ENCODE data around the gene RFT1.

Gene RFT1

GRCh38 chr3:53079791-53080555 lies 50.3 kb downstream of the RFT1 start:
- ATAC-seq = no peak
- no peak for TF ChIP-seq TCF4 (CRISPR knock-in tag; IDR thresholded peaks at IDR 0.05; ENCODE audit: borderline replicate concordance)
- no peak for TF ChIP-seq TSHZ2 (CRISPR knock-in tag; IDR thresholded peaks at IDR 0.05)
- no peak for TF ChIP-seq ZNF565 (CRISPR knock-in tag; conservative IDR thresholded peaks at IDR 0.05; ENCODE audit: low read depth)
- no peak for TF ChIP-seq ZFP30 (CRISPR knock-in tag; IDR thresholded peaks at IDR 0.05)

GRCh38 chr3:53079147-53079546 lies 51.1 kb downstream of the RFT1 start:
- TF ChIP-seq GLIS3 (CRISPR knock-in tag; IDR thresholded peaks at IDR 0.05) = no peak
- TF ChIP-seq SNAI2 (CRISPR knock-in tag; IDR thresholded peaks at IDR 0.05) = no peak
- no peak for TF ChIP-seq TOX (CRISPR knock-in tag; IDR thresholded peaks at IDR 0.05; ENCODE audit: borderline replicate concordance)
- TF ChIP-seq PATZ1 (CRISPR knock-in tag; IDR thresholded peaks at IDR 0.05; ENCODE audit: borderline replicate concordance) = no peak
- no peak for TF ChIP-seq ZC3H10 (CRISPR knock-in tag; IDR thresholded peaks at IDR 0.05)
- no peak for ATAC-seq

- ATAC-seq = no peak
- TF ChIP-seq PATZ1 (CRISPR knock-in tag; IDR thresholded peaks at IDR 0.05; ENCODE audit: borderline replicate concordance) (no peak), GLIS3 (CRISPR knock-in tag; IDR thresholded peaks at IDR 0.05) (no peak), RARB (CRISPR knock-in tag; IDR thresholded peaks at IDR 0.05) (no peak), PPARA (CRISPR knock-in tag; IDR thresholded peaks at IDR 0.05; ENCODE audit: borderline replicate concordance) (no peak), ZC3H10 (CRISPR knock-in tag; IDR thresholded peaks at IDR 0.05) (no peak), ARNTL (CRISPR knock-in tag; IDR thresholded peaks at IDR 0.05; ENCODE audit: borderline replicate concordance, low read depth) (no peak), ZNF565 (CRISPR knock-in tag; conservative IDR thresholded peaks at IDR 0.05; ENCODE audit: low read depth) (no peak), SNAI2 (CRISPR knock-in tag; IDR thresholded peaks at IDR 0.05) (no peak), ZFP30 (CRISPR knock-in tag; IDR thresholded peaks at IDR 0.05) (no peak), ISL1 (CRISPR knock-in tag; IDR thresholded peaks at IDR 0.05) (no peak), CSRNP3 (CRISPR knock-in tag; IDR thresholded peaks at IDR 0.05) (no peak), CSDC2 (CRISPR knock-in tag; IDR thresholded peaks at IDR 0.05) (no peak), TSHZ2 (CRISPR knock-in tag; IDR thresholded peaks at IDR 0.05) (no peak), ZNF70 (CRISPR knock-in tag; IDR thresholded peaks at IDR 0.05) (no peak), TCF4 (CRISPR knock-in tag; IDR thresholded peaks at IDR 0.05; ENCODE audit: borderline replicate concordance) (no peak), BACH2 (CRISPR knock-in tag; IDR thresholded peaks at IDR 0.05; ENCODE audit: borderline replicate concordance) (no peak), OSR1 (CRISPR knock-in tag; IDR thresholded peaks at IDR 0.05) (no peak), TOX (CRISPR knock-in tag; IDR thresholded peaks at IDR 0.05; ENCODE audit: borderline replicate concordance) (no peak)
These were observed 51.6 kb downstream of the RFT1 start for GRCh38 chr3:53078656-53079055.
